Left ventricle myocardium inferior (tissue), 1 donor: ENCODE measurements around the gene HYLS1. TPM values are rescaled to one million over a fixed set of nuclear protein-coding genes. Genes with fewer than 3 reads are reported as not detected.

Experiments used
- DNase-seq: peaks from one replicate; pipeline ENCODE4 v3.0.0-alpha.2; 2020
- H3K27ac ChIP-seq: fragments of 200-600 bp; replicated peaks from 2 replicates; pipeline ENCODE4 v1.8.0; 2021
- H3K27me3 ChIP-seq: fragments of 200-600 bp; 2 replicates; pipeline ENCODE4 v1.8.0; 2021; ENCODE audit warnings: low read depth
- H3K36me3 ChIP-seq: fragments of 200-600 bp; 2 replicates; pipeline ENCODE4 v1.8.0; 2021
- H3K4me1 ChIP-seq: fragments of 200-600 bp; 2 replicates; pipeline ENCODE4 v1.8.0; 2021
- H3K4me3 ChIP-seq: fragments of 200-600 bp; 2 replicates; pipeline ENCODE4 v1.8.0; 2021; ENCODE audit warnings: mild to moderate bottlenecking, moderate library complexity
- H3K9me3 ChIP-seq: fragments of 200-600 bp; replicated peaks from 2 replicates; pipeline ENCODE4 v1.8.0; 2021
- CTCF ChIP-seq: fragments of 200-600 bp; IDR thresholded peaks from 2 replicates; pipeline ENCODE4 v1.8.0; 2021; ENCODE audit warnings: antibody characterized with exemption, mild to moderate bottlenecking, borderline replicate concordance
- intact Hi-C: fragments of 100-400 bp; cut with micrococcal nuclease; formaldehyde crosslinking; loops from one replicate; pipeline ENCODE4 v1.11.0; 2022
- total RNA-seq: library from RNA; stranded (reverse); fragmentation: NEBNext Ultra II Directional; extraction: Animal tissue kit (Norgen Biotek cat#: 25700); gene quantifications from one replicate; pipeline ENCODE4 v1.2.1, GENCODE V29; 2021
- donor health status: DM: no; HTN: yes; CAD: no; lungs with severe emphysema.

Gene HYLS1
- total RNA-seq, 1 donor from 2014 or later = 4.5 TPM

GRCh38 chr11:125935618-125936199, 48.2 kb downstream of the HYLS1 start:
- Histone ChIP-seq H3K36me3 (no peaks in the 10 kb centered on the region), H3K4me1 (no peaks in the 10 kb centered on the region), H3K27me3 (peaks cover 5% of the 10 kb centered on the region), H3K27ac (no peak overlapping the region), H3K4me3 (no peak overlapping the region), H3K9me3 (no peaks in the 10 kb centered on the region)
- intact Hi-C loops = no loop called here
- no peak for TF ChIP-seq CTCF
- DNase-seq = no peak

- DNase-seq = no peak
- H3K36me3 ChIP-seq = no peaks in the 10 kb centered on the region
- H3K9me3 ChIP-seq = no peaks in the 10 kb centered on the region
- H3K4me1 ChIP-seq = peaks cover 17% of the 10 kb centered on the region
- no peaks in the 10 kb centered on the region for H3K27me3 ChIP-seq
- TF ChIP-seq CTCF = no peak
- no peak overlapping the region for H3K4me3 ChIP-seq
- H3K27ac ChIP-seq = no peak overlapping the region
- intact Hi-C loops = no loop called here
Observed at GRCh38 chr11:125938418-125938817, 51.0 kb downstream of the HYLS1 start.

- intact Hi-C loops = no loop called here
- Histone ChIP-seq H3K4me1 (peaks cover 17% of the 10 kb centered on the region), H3K4me3 (no peak overlapping the region), H3K9me3 (no peaks in the 10 kb centered on the region), H3K36me3 (no peaks in the 10 kb centered on the region), H3K27me3 (no peaks in the 10 kb centered on the region), H3K27ac (no peak overlapping the region)
- TF ChIP-seq CTCF = no peak
- DNase-seq = no peak
Observed at GRCh38 chr11:125939081-125939521, 51.6 kb downstream of the HYLS1 start.

- H3K4me3 ChIP-seq = no peak overlapping the region
- peaks cover 7% of the 10 kb centered on the region for H3K27me3 ChIP-seq
- H3K4me1 ChIP-seq = peaks cover 17% of the 10 kb centered on the region
- TF ChIP-seq CTCF = no peak
- DNase-seq = no peak
- no peaks in the 10 kb centered on the region for H3K36me3 ChIP-seq
- no peak overlapping the region for H3K27ac ChIP-seq
- no peaks in the 10 kb centered on the region for H3K9me3 ChIP-seq
- intact Hi-C loops = no loop called here
Observed at GRCh38 chr11:125940145-125940544, 52.7 kb downstream of the HYLS1 start.

GRCh38 chr11:125941267-125941618, 53.8 kb downstream of the HYLS1 start:
- Histone ChIP-seq H3K4me3 (no peak overlapping the region), H3K9me3 (no peaks in the 10 kb centered on the region), H3K4me1 (peaks cover 17% of the 10 kb centered on the region), H3K36me3 (no peaks in the 10 kb centered on the region), H3K27me3 (peaks cover 12% of the 10 kb centered on the region), H3K27ac (peak overlapping the region; percentile 83)
- TF ChIP-seq CTCF = no peak
- intact Hi-C loops = no loop called here
- no peak for DNase-seq
